Muscle of leg (tissue), 11 donors: ENCODE measurements around the gene TMEM176B. TPM values are rescaled to one million over a fixed set of nuclear protein-coding genes. Genes with fewer than 3 reads are reported as not detected.

Experiments
- DNase-seq: peaks from one replicate; pipeline ENCODE4 v3.0.0; 2013
- H3K27ac ChIP-seq: one replicate; pipeline ENCODE4 v1.5.1; 2013; ENCODE audit warnings: mild to moderate bottlenecking, low read length, control low read depth
- H3K27me3 ChIP-seq: one replicate; pipeline ENCODE4 v1.6.1; 2013; ENCODE audit warnings: low read length; ENCODE audit not compliant: control insufficient read depth, insufficient read depth
- H3K36me3 ChIP-seq: one replicate; pipeline ENCODE4 v1.6.1; 2013; ENCODE audit warnings: low read length; ENCODE audit not compliant: control insufficient read depth, insufficient read depth
- H3K4me1 ChIP-seq: one replicate; pipeline ENCODE4 v1.6.1; 2013; ENCODE audit warnings: low read length; ENCODE audit not compliant: control insufficient read depth, insufficient read depth
- H3K4me3 ChIP-seq: one replicate; pipeline ENCODE4 v1.5.1; 2013; ENCODE audit warnings: low read length, control low read depth
- H3K9me3 ChIP-seq: replicated peaks from 2 replicates; pipeline ENCODE4 v1.6.1; 2013; ENCODE audit warnings: low read depth, low read length; ENCODE audit not compliant: control insufficient read depth
- WGBS: methylation state at CpG from one replicate; pipeline ENCODE4 v1.1.5; 2013; ENCODE audit warnings: missing lambda C conversion rate; ENCODE audit not compliant: insufficient coverage; 5-methylcytosine and 5-hydroxymethylcytosine counted together
- polyA plus RNA-seq, 8 donors: library from polyadenylated mRNA; unstranded; fragments of 120-200 nt; gene quantifications; one replicate each; pipeline versions ENCODE4 v1.2.1 to v1.2.3, GENCODE V29; 2013; ENCODE audit warnings: inconsistent platforms in 1 of 8, low replicate concordance in 1 of 8; ENCODE audit not compliant: insufficient read length in 8 of 8, insufficient read depth in 1 of 8
- total RNA-seq: library from RNA; stranded (reverse); fragments of 120-200 nt; gene quantifications from one replicate; pipeline ENCODE4 v1.2.4, GENCODE V29; 2013

The TMEM176B gene
- total and polyA plus RNA-seq, 9 donors = 7.7 to 16.7 (median 11.7) TPM

DNA sequence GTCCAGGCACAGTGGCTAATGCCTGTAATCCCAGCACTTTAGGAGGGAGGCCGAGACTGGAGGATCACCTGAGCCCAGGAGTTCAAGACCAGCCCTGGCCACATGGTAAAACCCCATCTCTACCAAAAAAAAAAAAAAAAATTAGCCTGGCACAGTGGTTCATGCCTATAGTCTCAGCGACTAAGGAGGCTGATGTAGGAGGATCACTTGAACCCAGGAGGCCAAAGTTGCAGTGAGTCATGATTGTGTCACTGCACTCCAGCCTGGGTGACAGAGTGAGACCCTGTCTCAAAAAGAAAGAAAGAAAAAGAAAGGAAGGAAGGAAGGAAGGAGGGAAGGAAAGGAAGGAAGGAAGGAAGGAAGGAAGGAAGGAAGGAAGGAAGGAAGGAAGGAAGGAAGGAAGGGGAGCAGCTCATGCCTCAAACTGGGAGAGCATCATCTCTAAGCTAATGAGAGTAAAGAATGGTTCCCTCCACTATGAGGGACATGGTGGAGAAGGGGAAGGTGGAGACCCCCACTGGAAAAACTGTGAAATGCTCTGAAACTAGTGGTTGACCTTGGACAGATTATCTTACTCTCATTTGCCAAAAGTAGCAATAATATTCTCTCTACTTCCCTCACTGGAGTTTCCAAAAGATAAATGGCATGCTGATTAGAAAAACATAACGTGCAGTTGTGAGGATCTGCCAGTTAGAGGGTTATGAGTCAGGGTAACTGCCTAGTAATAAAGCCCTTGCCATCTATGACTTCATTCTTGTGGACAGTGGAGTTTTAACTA, 46.1 kb downstream of the TMEM176B start:
- Histone ChIP-seq H3K27ac (no peak overlapping the region), H3K27me3 (no peaks in the 10 kb centered on the region), H3K4me1 (no peaks in the 10 kb centered on the region), H3K36me3 (no peaks in the 10 kb centered on the region), H3K4me3 (no peak overlapping the region), H3K9me3 (no peaks in the 10 kb centered on the region)
- peak; percentile 40 for DNase-seq
- no CpG with 5 or more reads among the region's 3 CpGs for WGBS

DNA sequence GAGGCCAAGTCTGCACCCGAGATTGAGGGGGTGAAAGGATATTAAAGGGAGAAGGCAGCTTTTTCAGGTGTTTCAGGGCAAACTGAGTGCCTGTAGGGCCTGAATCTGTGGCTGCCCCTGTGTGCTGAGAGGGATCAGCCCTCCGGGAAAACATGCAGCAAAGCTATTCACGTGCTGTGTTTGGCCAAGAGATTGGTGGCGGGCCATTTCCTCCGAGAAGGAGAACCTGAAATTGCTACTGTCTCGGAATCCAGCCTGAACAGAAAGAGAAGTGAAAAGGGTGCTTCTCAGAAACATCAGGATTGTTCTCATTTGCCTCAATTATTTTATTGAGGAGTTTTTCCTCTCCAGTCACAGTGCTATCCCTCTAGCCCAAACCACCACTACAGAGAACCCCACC, 46.9 kb downstream of the TMEM176B start:
- H3K4me1 ChIP-seq = no peaks in the 10 kb centered on the region
- WGBS = 52% methylated on average over 5 of the region's 6 CpGs
- no peak overlapping the region for H3K4me3 ChIP-seq
- H3K27ac ChIP-seq = no peak overlapping the region
- DNase-seq = peak; percentile 61
- no peaks in the 10 kb centered on the region for H3K36me3 ChIP-seq
- H3K27me3 ChIP-seq = no peaks in the 10 kb centered on the region
- H3K9me3 ChIP-seq = no peaks in the 10 kb centered on the region

DNA sequence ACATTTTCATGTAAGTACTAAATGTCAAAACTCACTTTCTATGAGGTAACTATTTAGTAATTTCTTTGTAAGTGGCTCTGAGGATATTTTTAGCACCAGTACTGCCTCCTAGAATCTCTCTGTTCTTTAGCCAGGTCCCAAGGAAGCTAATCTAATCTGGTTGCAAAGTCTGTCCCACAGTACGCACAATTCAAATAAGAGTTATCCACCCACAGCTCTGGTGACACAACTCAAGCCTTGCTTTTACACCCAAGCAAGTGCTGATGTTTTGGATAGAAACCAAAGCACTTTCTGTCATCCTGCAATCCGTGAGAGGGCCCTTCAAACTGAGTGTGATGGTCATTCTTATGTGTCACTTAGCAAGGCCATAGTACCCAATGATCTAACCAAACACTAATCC, 48.5 kb downstream of the TMEM176B start:
- H3K36me3 ChIP-seq = no peaks in the 10 kb centered on the region
- H3K4me3 ChIP-seq = no peak overlapping the region
- H3K4me1 ChIP-seq = no peaks in the 10 kb centered on the region
- H3K9me3 ChIP-seq = no peaks in the 10 kb centered on the region
- WGBS = no CpG with 5 or more reads among the region's 2 CpGs
- no peak overlapping the region for H3K27ac ChIP-seq
- H3K27me3 ChIP-seq = no peaks in the 10 kb centered on the region
- no peak for DNase-seq

DNA sequence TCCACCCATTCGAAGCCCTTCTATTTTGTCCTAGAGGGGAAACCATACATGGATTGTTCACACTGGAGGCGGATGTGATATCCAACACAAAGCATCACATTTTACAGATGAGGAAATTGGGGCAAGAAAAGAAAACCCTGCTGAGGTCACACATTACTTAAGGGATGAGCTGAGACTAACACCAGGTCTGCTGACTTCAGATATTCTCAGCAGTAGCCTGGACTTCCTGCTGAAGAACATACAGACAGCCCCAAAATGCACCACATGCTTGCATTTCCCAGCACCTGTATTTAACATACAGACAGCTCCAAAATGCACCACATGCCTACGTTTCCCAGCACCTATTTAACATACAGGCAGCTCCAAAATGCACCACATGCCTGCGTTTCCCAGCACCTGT, 51.8 kb downstream of the TMEM176B start:
- DNase-seq = no peak
- 100% methylated on average over 1 of the region's 4 CpGs for WGBS
- Histone ChIP-seq H3K9me3 (no peaks in the 10 kb centered on the region), H3K27ac (no peak overlapping the region), H3K36me3 (no peaks in the 10 kb centered on the region), H3K4me3 (no peak overlapping the region), H3K4me1 (peaks cover 9% of the 10 kb centered on the region), H3K27me3 (no peaks in the 10 kb centered on the region)

DNA sequence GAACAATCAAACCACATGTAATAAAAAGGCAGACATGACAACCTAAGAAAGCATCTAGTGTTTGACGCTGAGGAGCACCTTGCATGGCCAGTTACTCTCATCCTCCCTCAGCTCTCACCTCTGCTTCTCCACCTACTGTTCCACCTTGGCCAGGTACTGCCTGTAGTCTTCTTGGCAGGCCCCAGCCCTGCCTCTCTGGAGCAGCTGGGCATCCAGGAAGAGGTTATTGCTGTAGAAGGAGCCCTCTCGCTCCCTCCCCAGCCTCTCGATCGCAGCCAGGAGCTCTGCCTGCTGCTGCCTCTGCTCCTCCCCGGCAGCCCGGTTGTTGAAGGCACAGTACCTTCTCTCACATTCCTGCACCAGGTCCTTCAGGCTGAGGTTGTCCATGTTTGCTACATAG, 53.2 kb downstream of the TMEM176B start:
- H3K4me1 ChIP-seq = peaks cover 9% of the 10 kb centered on the region
- H3K4me3 ChIP-seq = no peak overlapping the region
- no peaks in the 10 kb centered on the region for H3K27me3 ChIP-seq
- H3K27ac ChIP-seq = no peak overlapping the region
- H3K36me3 ChIP-seq = peaks cover 5% of the 10 kb centered on the region
- no peak for DNase-seq
- 97% methylated on average over 4 of the region's 6 CpGs for WGBS
- no peaks in the 10 kb centered on the region for H3K9me3 ChIP-seq

DNA sequence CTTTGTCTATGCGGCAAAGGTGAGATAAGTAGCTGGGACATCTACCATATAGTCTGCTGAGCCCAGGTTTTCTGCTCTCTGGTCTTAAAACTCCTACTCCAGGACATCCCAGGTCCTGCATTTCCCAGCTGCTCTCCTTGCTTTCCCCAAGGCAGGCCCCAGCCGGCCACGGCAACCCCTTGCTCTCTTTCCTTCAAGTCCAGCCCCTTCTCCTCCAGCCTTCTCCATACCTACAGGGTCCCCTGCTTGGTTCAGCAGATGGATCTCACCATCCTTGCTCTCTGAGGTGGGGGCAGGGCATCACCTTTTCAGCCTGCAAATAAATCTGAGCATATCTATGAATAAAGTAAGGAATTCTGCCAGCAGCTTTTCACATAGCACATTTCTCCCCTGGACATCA, 54.3 kb downstream of the TMEM176B start:
- Histone ChIP-seq H3K36me3 (peaks cover 5% of the 10 kb centered on the region), H3K9me3 (no peaks in the 10 kb centered on the region), H3K27me3 (no peaks in the 10 kb centered on the region), H3K27ac (no peak overlapping the region), H3K4me3 (no peak overlapping the region), H3K4me1 (peaks cover 9% of the 10 kb centered on the region)
- DNase-seq = no peak
- WGBS = 25% methylated on average over 2 of the region's 3 CpGs

DNA sequence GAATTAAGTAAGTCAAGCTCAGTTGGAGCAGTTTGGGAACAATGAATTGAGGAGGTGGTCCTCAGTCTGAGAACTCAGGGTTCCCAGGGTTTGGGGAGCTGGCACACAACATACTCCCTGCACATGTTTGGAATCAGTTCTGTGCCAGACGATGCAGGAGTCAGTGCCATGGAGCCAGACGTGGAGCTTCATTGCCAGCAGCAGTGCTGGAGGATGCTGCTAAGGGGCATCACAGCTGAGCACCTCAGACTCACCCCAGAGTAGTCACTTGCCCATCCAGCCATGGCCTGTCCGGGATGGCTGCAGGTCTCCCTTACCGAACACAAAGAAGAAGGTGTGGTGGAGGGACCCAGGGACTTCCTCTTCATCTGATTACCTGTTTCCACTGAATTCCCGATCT, 55.1 kb downstream of the TMEM176B start:
- Histone ChIP-seq H3K4me1 (peaks cover 9% of the 10 kb centered on the region), H3K27me3 (no peaks in the 10 kb centered on the region), H3K9me3 (no peaks in the 10 kb centered on the region), H3K27ac (no peak overlapping the region), H3K4me3 (no peak overlapping the region), H3K36me3 (peaks cover 5% of the 10 kb centered on the region)
- WGBS = 59% methylated on average over 3 of the region's 5 CpGs
- DNase-seq = no peak

DNA sequence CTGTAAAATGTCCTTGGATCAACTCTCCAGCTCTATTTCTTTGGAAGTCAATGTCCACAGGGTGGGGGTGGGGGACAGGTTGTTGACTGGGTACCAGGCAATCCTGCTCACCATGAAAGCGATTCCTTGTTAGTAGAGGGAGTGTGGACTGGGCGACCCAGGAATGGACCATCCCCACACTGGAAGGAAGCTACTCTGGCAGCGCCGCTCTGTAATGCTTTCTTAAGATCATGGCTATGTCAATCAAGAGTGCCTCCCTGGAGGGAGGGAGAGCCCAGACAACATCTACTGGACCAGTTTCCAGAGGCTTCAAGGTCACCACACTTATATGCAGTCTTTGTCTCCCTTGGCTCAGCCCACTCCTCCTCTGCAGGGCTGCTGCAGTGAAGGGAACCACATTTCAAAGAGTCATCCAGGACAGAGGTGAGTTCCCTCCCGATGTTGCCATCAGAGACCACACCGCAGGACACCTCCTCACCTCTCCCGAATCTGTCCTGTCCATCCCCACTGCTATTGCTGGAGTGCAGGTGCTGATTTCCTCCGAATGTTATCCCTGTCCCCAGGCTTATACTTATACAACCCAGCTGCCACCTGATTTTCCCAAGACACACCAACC, 56.0 kb downstream of the TMEM176B start:
- 84% methylated on average over 6 of the region's 8 CpGs for WGBS

DNA sequence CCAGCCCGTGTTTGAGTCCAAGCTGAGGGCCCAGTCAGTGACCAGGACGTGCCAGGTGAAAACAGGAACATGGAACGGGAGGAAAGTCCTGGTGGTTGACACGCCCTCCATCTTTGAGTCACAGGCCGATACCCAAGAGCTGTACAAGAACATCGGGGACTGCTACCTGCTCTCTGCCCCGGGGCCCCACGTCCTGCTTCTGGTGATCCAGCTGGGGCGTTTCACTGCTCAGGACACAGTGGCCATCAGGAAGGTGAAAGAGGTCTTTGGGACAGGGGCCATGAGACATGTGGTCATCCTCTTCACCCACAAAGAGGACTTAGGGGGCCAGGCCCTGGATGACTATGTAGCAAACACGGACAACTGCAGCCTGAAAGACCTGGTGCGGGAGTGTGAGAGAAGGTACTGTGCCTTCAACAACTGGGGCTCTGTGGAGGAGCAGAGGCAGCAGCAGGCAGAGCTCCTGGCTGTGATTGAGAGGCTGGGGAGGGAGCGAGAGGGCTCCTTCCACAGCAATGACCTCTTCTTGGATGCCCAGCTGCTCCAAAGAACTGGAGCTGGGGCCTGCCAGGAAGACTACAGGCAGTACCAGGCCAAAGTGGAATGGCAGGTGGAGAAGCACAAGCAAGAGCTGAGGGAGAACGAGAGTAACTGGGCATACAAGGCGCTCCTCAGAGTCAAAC, 57.7 kb downstream of the TMEM176B start:
- Histone ChIP-seq H3K9me3 (no peaks in the 10 kb centered on the region), H3K27me3 (peaks cover 7% of the 10 kb centered on the region), H3K27ac (no peak overlapping the region), H3K36me3 (peaks cover 5% of the 10 kb centered on the region), H3K4me1 (peaks cover 9% of the 10 kb centered on the region), H3K4me3 (no peak overlapping the region)
- 87% methylated on average over 9 of the region's 14 CpGs for WGBS
- no peak for DNase-seq

More for the DNA sequence above, 56.0 kb downstream of the TMEM176B start:
- no peaks in the 10 kb centered on the region for H3K27me3 ChIP-seq
- no peak for DNase-seq
- no peaks in the 10 kb centered on the region for H3K9me3 ChIP-seq
- no peak overlapping the region for H3K27ac ChIP-seq
- peaks cover 9% of the 10 kb centered on the region for H3K4me1 ChIP-seq
- no peak overlapping the region for H3K4me3 ChIP-seq
- H3K36me3 ChIP-seq = peaks cover 5% of the 10 kb centered on the region
